Thoracic aorta (tissue), 2 donors: ENCODE measurements around the gene SNAPC2. TPM values are rescaled to one million over a fixed set of nuclear protein-coding genes. Genes with fewer than 3 reads are reported as not detected.

Experiments
- ATAC-seq: fragments of 150-250 bp; one replicate; pipeline ENCODE4 v1.8.0; 2017; ENCODE audit warnings: low read depth; ENCODE audit not compliant: insufficient number of reproducible peaks, low FRiP score
- DNase-seq: peaks from one replicate; pipeline ENCODE4 v3.0.0-alpha.2; 2020; ENCODE audit warnings: low spot score
- H3K27ac ChIP-seq, 2 donors: fragments of 200-600 bp; sonication (generic); 1 replicate in 1 of 2; 2 replicates in 1 of 2; pipeline ENCODE4 v1.5.1; 2016; ENCODE audit warnings: mild to moderate bottlenecking in 2 of 2, moderate library complexity in 2 of 2
- H3K27me3 ChIP-seq: fragments of 200-600 bp; sonication (generic); replicated peaks from 2 replicates; pipeline ENCODE4 v1.6.0; 2016; ENCODE audit warnings: mild to moderate bottlenecking; ENCODE audit not compliant: insufficient read depth
- H3K36me3 ChIP-seq: fragments of 200-600 bp; sonication (generic); one replicate; pipeline ENCODE4 v1.5.1; 2016
- H3K4me1 ChIP-seq, 2 donors: fragments of 200-600 bp; sonication (generic); 1 replicate in 1 of 2; 2 replicates in 1 of 2; pipeline versions ENCODE4 v1.5.1 to v1.6.0; 2016; ENCODE audit warnings: low read depth in 2 of 2, mild to moderate bottlenecking in 1 of 2; ENCODE audit not compliant: control insufficient read depth in 1 of 2
- H3K4me3 ChIP-seq: fragments of 200-600 bp; sonication (generic); 2 replicates; pipeline ENCODE4 v1.5.1; 2016; ENCODE audit warnings: mild to moderate bottlenecking
- H3K9me3 ChIP-seq: fragments of 200-600 bp; sonication (generic); 2 replicates; pipeline ENCODE4 v1.5.1; 2016
- CTCF ChIP-seq: fragments of 200-600 bp; sonication (generic); IDR thresholded peaks from one replicate; pipeline ENCODE4 v1.5.1; 2019; ENCODE audit warnings: antibody characterized with exemption
- total RNA-seq, 2 donors: library from RNA; depleted of rRNA; stranded (reverse); fragments of >200 nt; gene quantifications; one replicate each; pipeline versions ENCODE4 v1.1.0 to v1.2.3, GENCODE V29; 2016

SNAPC2 gene
- total RNA-seq, 2 donors from 2014 or later = 13.3 to 26.1 TPM

- Histone ChIP-seq H3K4me1 (peaks cover 46 to 63% of the 10 kb centered on the region in 2 donors), H3K27me3 (no peaks in the 10 kb centered on the region), H3K4me3 (peak overlapping the region; percentile 64), H3K27ac (no peak overlapping the region), H3K36me3 (peaks cover 14% of the 10 kb centered on the region), H3K9me3 (no peaks in the 10 kb centered on the region)
- ATAC-seq (no peak), DNase-seq (no peak)
- TF ChIP-seq CTCF = peak; percentile 74
Measured at GRCh38 chr19:7925171-7925851, 5.2 kb downstream of the SNAPC2 start.

GRCh38 chr19:7926021-7926726 lies 6.0 kb downstream of the SNAPC2 start, which contains the start of gene CTXN1:
Gene CTXN1, minus strand, starts transcription at chr19:7926135. Its CDS starts 597 bp downstream, at chr19:7925538.
- Histone ChIP-seq H3K27me3 (no peaks in the 10 kb centered on the region), H3K9me3 (no peaks in the 10 kb centered on the region), H3K4me3 (peak within 1 kb of the TSS; percentile 64), H3K36me3 (peaks cover 19% of the 10 kb centered on the region), H3K27ac (no peak within 1 kb of the TSS), H3K4me1 (peaks cover 49 to 70% of the 10 kb centered on the region in 2 donors)
- ATAC-seq (no peak), DNase-seq (no peak)
- no peak for TF ChIP-seq CTCF

- H3K4me3 ChIP-seq = peak overlapping the region; percentile 64
- H3K27me3 ChIP-seq = no peaks in the 10 kb centered on the region
- H3K27ac ChIP-seq = no peak overlapping the region
- DNase-seq (no peak), ATAC-seq (no peak)
- H3K36me3 ChIP-seq = peaks cover 26% of the 10 kb centered on the region
- peaks cover 44 to 65% of the 10 kb centered on the region in 2 donors for H3K4me1 ChIP-seq
- TF ChIP-seq CTCF = no peak
- H3K9me3 ChIP-seq = no peaks in the 10 kb centered on the region
Measured at GRCh38 chr19:7926727-7927604, 6.8 kb downstream of the SNAPC2 start.

- TF ChIP-seq CTCF = no peak
- peaks cover 38 to 58% of the 10 kb centered on the region in 2 donors for H3K4me1 ChIP-seq
- peak overlapping the region; percentile 62 for H3K4me3 ChIP-seq
- no peaks in the 10 kb centered on the region for H3K9me3 ChIP-seq
- DNase-seq (no peak), ATAC-seq (no peak)
- peaks cover 26% of the 10 kb centered on the region for H3K36me3 ChIP-seq
- H3K27ac ChIP-seq = peak overlapping the region; percentile 91 to 99
- no peaks in the 10 kb centered on the region for H3K27me3 ChIP-seq
Measured at GRCh38 chr19:7927605-7928333, 7.6 kb downstream of the SNAPC2 start.
